ENCODE measurements around the gene NFYB.

Gene NFYB

GRCh38 chr12:104095289-104095688 is 42.7 kb downstream of the NFYB start:
- no peak overlapping the region for H4K91ac ChIP-seq (ENCODE audit: low read depth, low read length)
- H3K14ac ChIP-seq (ENCODE audit: low read length), result no peak overlapping the region
- no peaks in the 10 kb centered on the region for H3K27me3 ChIP-seq (ENCODE audit: insufficient read depth, low read length)
- no peak overlapping the region for H2BK12ac ChIP-seq (ENCODE audit: low read length)
- H3K27ac ChIP-seq (ENCODE audit: low read depth, low read length), result no peak overlapping the region
- H2BK5ac ChIP-seq (ENCODE audit: low read depth, low read length, poor library complexity), result no peak overlapping the region
- no peak overlapping the region for H2BK120ac ChIP-seq (ENCODE audit: insufficient read depth, low read length, poor library complexity)
- no peak overlapping the region for H2AK5ac ChIP-seq (ENCODE audit: low read length)
- H3K4me1 ChIP-seq (ENCODE audit: control insufficient read depth in 1 of 2, insufficient read depth in 2 of 2, low read length in 2 of 2), result no peaks in the 10 kb centered on the region
- H2AFZ ChIP-seq (ENCODE audit: insufficient read depth, low read length, poor library complexity), result no peak overlapping the region
- WGBS (ENCODE audit: extremely low coverage, insufficient coverage, insufficient read length), result no CpG with 5 or more reads among the region's 1 CpG
- no peak overlapping the region for H3K9ac ChIP-seq (ENCODE audit: low read length)
- no peak for DNase-seq
- H4K12ac ChIP-seq (ENCODE audit: low read depth, low read length), result no peak overlapping the region
- no peak overlapping the region for H3K4me3 ChIP-seq (ENCODE audit: low read depth, low read length)
- H4K8ac ChIP-seq (ENCODE audit: low read depth, low read length), result no peak overlapping the region
- no peaks in the 10 kb centered on the region for H3K79me2 ChIP-seq (ENCODE audit: control insufficient read depth, insufficient read depth, low read length, poor library complexity)
- H3K4me2 ChIP-seq (ENCODE audit: low read length), result no peak overlapping the region
- H3K23ac ChIP-seq (ENCODE audit: low read length), result no peak overlapping the region
- H3K9me3 ChIP-seq (ENCODE audit: insufficient read depth, low read depth, low read length), result peaks cover 2% of the 10 kb centered on the region
- no peak overlapping the region for H3K18ac ChIP-seq (ENCODE audit: low read length)
- H3K36me3 ChIP-seq (ENCODE audit: control insufficient read depth in 1 of 2, insufficient read depth in 2 of 2, low read length in 2 of 2), result peaks cover 9 to 12% of the 10 kb centered on the region in 2 experiments
- no peaks in the 10 kb centered on the region for H3K79me1 ChIP-seq (ENCODE audit: low read length)
- H3K4ac ChIP-seq (ENCODE audit: low read depth, low read length), result no peak overlapping the region

- no peaks in the 10 kb centered on the region for H3K27me3 ChIP-seq (ENCODE audit: insufficient read depth, low read length)
- no peak overlapping the region for H3K4me3 ChIP-seq (ENCODE audit: low read depth, low read length)
- no peak overlapping the region for H3K9ac ChIP-seq (ENCODE audit: low read length)
- no peak for DNase-seq
- no peaks in the 10 kb centered on the region for H3K9me3 ChIP-seq (ENCODE audit: insufficient read depth, low read depth, low read length)
- H2BK5ac ChIP-seq (ENCODE audit: low read depth, low read length, poor library complexity), result no peak overlapping the region
- peaks cover 6% of the 10 kb centered on the region in 2 experiments for H3K36me3 ChIP-seq (ENCODE audit: control insufficient read depth in 1 of 2, insufficient read depth in 2 of 2, low read length in 2 of 2)
- no peak overlapping the region for H3K4me2 ChIP-seq (ENCODE audit: low read length)
- no peak overlapping the region for H2AK5ac ChIP-seq (ENCODE audit: low read length)
- no peak overlapping the region for H2AFZ ChIP-seq (ENCODE audit: insufficient read depth, low read length, poor library complexity)
- H3K18ac ChIP-seq (ENCODE audit: low read length), result no peak overlapping the region
- no peak overlapping the region for H2BK120ac ChIP-seq (ENCODE audit: insufficient read depth, low read length, poor library complexity)
- H4K8ac ChIP-seq (ENCODE audit: low read depth, low read length), result no peak overlapping the region
- H3K27ac ChIP-seq (ENCODE audit: low read depth, low read length), result no peak overlapping the region
- H3K4me1 ChIP-seq (ENCODE audit: control insufficient read depth in 1 of 2, insufficient read depth in 2 of 2, low read length in 2 of 2), result no peaks in the 10 kb centered on the region
- no peaks in the 10 kb centered on the region for H3K79me2 ChIP-seq (ENCODE audit: control insufficient read depth, insufficient read depth, low read length, poor library complexity)
- H4K12ac ChIP-seq (ENCODE audit: low read depth, low read length), result no peak overlapping the region
- no peak overlapping the region for H4K91ac ChIP-seq (ENCODE audit: low read depth, low read length)
- H3K79me1 ChIP-seq (ENCODE audit: low read length), result no peaks in the 10 kb centered on the region
- H2BK12ac ChIP-seq (ENCODE audit: low read length), result no peak overlapping the region
- H3K4ac ChIP-seq (ENCODE audit: low read depth, low read length), result no peak overlapping the region
- no peak overlapping the region for H3K23ac ChIP-seq (ENCODE audit: low read length)
- no peak overlapping the region for H3K14ac ChIP-seq (ENCODE audit: low read length)
- no CpG with 5 or more reads among the region's 3 CpGs for WGBS (ENCODE audit: extremely low coverage, insufficient coverage, insufficient read length)
Observed at GRCh38 chr12:104094284-104094683, 43.7 kb downstream of the NFYB start.

GRCh38 chr12:104091136-104091535 is 46.9 kb downstream of the NFYB start:
- H3K79me1 ChIP-seq (ENCODE audit: low read length), result no peaks in the 10 kb centered on the region
- H2BK120ac ChIP-seq (ENCODE audit: insufficient read depth, low read length, poor library complexity), result no peak overlapping the region
- H3K4me1 ChIP-seq (ENCODE audit: control insufficient read depth in 1 of 2, insufficient read depth in 2 of 2, low read length in 2 of 2), result no peaks in the 10 kb centered on the region
- peaks cover 7 to 10% of the 10 kb centered on the region in 2 experiments for H3K36me3 ChIP-seq (ENCODE audit: control insufficient read depth in 1 of 2, insufficient read depth in 2 of 2, low read length in 2 of 2)
- no peak overlapping the region for H4K91ac ChIP-seq (ENCODE audit: low read depth, low read length)
- WGBS (ENCODE audit: extremely low coverage, insufficient coverage, insufficient read length), result no CpG with 5 or more reads among the region's 4 CpGs
- no peak overlapping the region for H3K4me3 ChIP-seq (ENCODE audit: low read depth, low read length)
- H3K27ac ChIP-seq (ENCODE audit: low read depth, low read length), result no peak overlapping the region
- H2BK5ac ChIP-seq (ENCODE audit: low read depth, low read length, poor library complexity), result no peak overlapping the region
- no peak overlapping the region for H2BK12ac ChIP-seq (ENCODE audit: low read length)
- no peaks in the 10 kb centered on the region for H3K27me3 ChIP-seq (ENCODE audit: insufficient read depth, low read length)
- no peak overlapping the region for H4K8ac ChIP-seq (ENCODE audit: low read depth, low read length)
- no peak overlapping the region for H2AFZ ChIP-seq (ENCODE audit: insufficient read depth, low read length, poor library complexity)
- H3K9ac ChIP-seq (ENCODE audit: low read length), result no peak overlapping the region
- no peak overlapping the region for H2AK5ac ChIP-seq (ENCODE audit: low read length)
- no peak overlapping the region for H3K4me2 ChIP-seq (ENCODE audit: low read length)
- no peak overlapping the region for H3K23ac ChIP-seq (ENCODE audit: low read length)
- H3K9me3 ChIP-seq (ENCODE audit: insufficient read depth, low read depth, low read length), result no peaks in the 10 kb centered on the region
- no peak overlapping the region for H4K12ac ChIP-seq (ENCODE audit: low read depth, low read length)
- DNase-seq, result no peak
- no peak overlapping the region for H3K14ac ChIP-seq (ENCODE audit: low read length)
- no peak overlapping the region for H3K4ac ChIP-seq (ENCODE audit: low read depth, low read length)
- H3K79me2 ChIP-seq (ENCODE audit: control insufficient read depth, insufficient read depth, low read length, poor library complexity), result no peaks in the 10 kb centered on the region
- H3K18ac ChIP-seq (ENCODE audit: low read length), result no peak overlapping the region

- Histone ChIP-seq H3K4me1 (ENCODE audit: control insufficient read depth in 1 of 2, insufficient read depth in 2 of 2, low read length in 2 of 2) (no peaks in the 10 kb centered on the region), H2BK12ac (ENCODE audit: low read length) (no peak overlapping the region), H3K9ac (ENCODE audit: low read length) (no peak overlapping the region), H3K79me1 (ENCODE audit: low read length) (no peaks in the 10 kb centered on the region), H3K23ac (ENCODE audit: low read length) (no peak overlapping the region), H2AFZ (ENCODE audit: insufficient read depth, low read length, poor library complexity) (no peak overlapping the region), H3K27ac (ENCODE audit: low read depth, low read length) (no peak overlapping the region), H2AK5ac (ENCODE audit: low read length) (no peak overlapping the region), H3K36me3 (ENCODE audit: control insufficient read depth in 1 of 2, insufficient read depth in 2 of 2, low read length in 2 of 2) (peaks cover 7 to 10% of the 10 kb centered on the region in 2 experiments), H3K79me2 (ENCODE audit: control insufficient read depth, insufficient read depth, low read length, poor library complexity) (no peaks in the 10 kb centered on the region), H4K12ac (ENCODE audit: low read depth, low read length) (no peak overlapping the region), H4K91ac (ENCODE audit: low read depth, low read length) (no peak overlapping the region), H3K27me3 (ENCODE audit: insufficient read depth, low read length) (no peaks in the 10 kb centered on the region), H3K18ac (ENCODE audit: low read length) (no peak overlapping the region), H3K4me3 (ENCODE audit: low read depth, low read length) (no peak overlapping the region), H3K9me3 (ENCODE audit: insufficient read depth, low read depth, low read length) (no peaks in the 10 kb centered on the region), H2BK120ac (ENCODE audit: insufficient read depth, low read length, poor library complexity) (no peak overlapping the region), H3K4me2 (ENCODE audit: low read length) (no peak overlapping the region), H2BK5ac (ENCODE audit: low read depth, low read length, poor library complexity) (no peak overlapping the region), H3K4ac (ENCODE audit: low read depth, low read length) (no peak overlapping the region), H4K8ac (ENCODE audit: low read depth, low read length) (no peak overlapping the region), H3K14ac (ENCODE audit: low read length) (no peak overlapping the region)
- DNase-seq, result no peak
- no CpG with 5 or more reads among the region's 1 CpG for WGBS (ENCODE audit: extremely low coverage, insufficient coverage, insufficient read length)
Observed at GRCh38 chr12:104090685-104091084, 47.3 kb downstream of the NFYB start.
